Stimulated activated CD4-positive, alpha-beta T cell treated with anti-CD3 and anti-CD28 coated beads, TNF-alpha, amount 100 ng/mL, for 4 hours (primary cell): ENCODE data around the gene CASK.
"Not testable (repeated sequence)": the region's sequence is repeated elsewhere in the genome, so short reads cannot be mapped to it uniquely, and the experiment has no call there.

ENCODE experiments used
- DNase-seq, 3 experiments: peaks; one replicate each; pipeline ENCODE4 v3.0.0-alpha.2; 2020; ENCODE audit warnings: low read depth in 3 of 3

The CASK gene

GRCh38 chrX:41646201-41646600 lies 277.2 kb downstream of the CASK start:
- not testable (repeated sequence) for DNase-seq

GRCh38 chrX:41634284-41634683 lies 289.1 kb downstream of the CASK start:
- no peak for DNase-seq

- no peak for DNase-seq
These were observed 293.3 kb downstream of the CASK start for GRCh38 chrX:41630091-41630490.

- DNase-seq: no peak
These were observed 293.8 kb downstream of the CASK start for GRCh38 chrX:41629539-41629938.

GRCh38 chrX:41621222-41621723 lies 302.1 kb downstream of the CASK start:
- DNase-seq: no peak

GRCh38 chrX:41619221-41619620 lies 304.1 kb downstream of the CASK start:
- no peak for DNase-seq

GRCh38 chrX:41616935-41617334 lies 306.4 kb downstream of the CASK start:
- DNase-seq: no peak

GRCh38 chrX:41616255-41616654 lies 307.1 kb downstream of the CASK start:
- DNase-seq: no peak

- DNase-seq: no peak
These were observed 315.1 kb downstream of the CASK start for GRCh38 chrX:41608244-41608643.

- DNase-seq: no peak
These were observed 316.0 kb downstream of the CASK start for GRCh38 chrX:41607264-41607832.

- not testable (repeated sequence) for DNase-seq
These were observed 317.3 kb downstream of the CASK start for GRCh38 chrX:41606057-41606456.

- no peak for DNase-seq
These were observed 318.4 kb downstream of the CASK start for GRCh38 chrX:41604766-41605543.

GRCh38 chrX:41604177-41604576 lies 319.2 kb downstream of the CASK start:
- DNase-seq: no peak

GRCh38 chrX:41603596-41603995 lies 319.8 kb downstream of the CASK start:
- DNase-seq: no peak

GRCh38 chrX:41602816-41603345 lies 320.5 kb downstream of the CASK start:
- no peak for DNase-seq

- DNase-seq: no peak
These were observed 323.1 kb downstream of the CASK start for GRCh38 chrX:41600291-41600690.

GRCh38 chrX:41599507-41599906 lies 323.8 kb downstream of the CASK start:
- DNase-seq: no peak

- DNase-seq: no peak
These were observed 326.8 kb downstream of the CASK start for GRCh38 chrX:41596596-41596995.

- DNase-seq: no peak
These were observed 328.7 kb downstream of the CASK start for GRCh38 chrX:41594634-41595033.

- no peak for DNase-seq
These were observed 331.4 kb downstream of the CASK start for GRCh38 chrX:41591906-41592305.

- no peak for DNase-seq
These were observed 332.7 kb downstream of the CASK start for GRCh38 chrX:41590641-41591040.

- DNase-seq: no peak
These were observed 333.6 kb downstream of the CASK start for GRCh38 chrX:41589634-41590270.

- no peak for DNase-seq
These were observed 335.1 kb downstream of the CASK start for GRCh38 chrX:41588271-41588670.
